K562 (cell line): Measurements from ENCODE around the gene GATM. TPM values are rescaled to one million over a fixed set of nuclear protein-coding genes. Genes with fewer than 3 reads are reported as not detected.

Source experiments
- BACH1 ChIP-seq: fragments of 200-800 bp; sonication (Bioruptor generic); IDR thresholded peaks from 2 replicates; pipeline ENCODE4 v1.6.1; 2016; ENCODE audit warnings: missing genetic modification characterization, missing compliant biosample characterization
- CHD4 ChIP-seq: fragments of 200-600 bp; sonication (generic); IDR thresholded peaks from 3 replicates; pipeline ENCODE4 v1.6.1; 2012; ENCODE audit warnings: low read depth, mild to moderate bottlenecking, mixed read lengths, low read length, inconsistent platforms; ENCODE audit not compliant: insufficient read depth, insufficient replicate concordance, poor library complexity, severe bottlenecking
- DPF2 ChIP-seq: fragments of 450-650 bp; IDR thresholded peaks from 2 replicates; pipeline ENCODE4 v1.6.1; 2016
- ELF1 ChIP-seq: fragments of 200-800 bp; sonication (Bioruptor generic); IDR thresholded peaks from 2 replicates; pipeline ENCODE4 v1.6.1; 2016; ENCODE audit warnings: missing genetic modification characterization, missing compliant biosample characterization
- GABPA ChIP-seq: fragments of 200-800 bp; sonication (Bioruptor generic); conservative IDR thresholded peaks from 2 replicates; pipeline ENCODE4 v1.6.1; 2016; ENCODE audit warnings: low read depth, missing genetic modification characterization, missing compliant biosample characterization
- HMGN3 ChIP-seq: IDR thresholded peaks from 2 replicates; pipeline ENCODE4 v1.6.1; 2011; ENCODE audit warnings: borderline replicate concordance, low read depth, mild to moderate bottlenecking, mixed read lengths, low read length; ENCODE audit not compliant: insufficient read length; ENCODE audit errors: extremely low read depth
- MAFK ChIP-seq: IDR thresholded peaks from 2 replicates; pipeline ENCODE4 v1.6.1; 2011; ENCODE audit warnings: low read length, improper control_type of control experiment
- NCOA1 ChIP-seq: fragments of 450-650 bp; IDR thresholded peaks from 2 replicates; pipeline ENCODE4 v1.6.1; 2016; ENCODE audit warnings: low read depth
- NFATC3 ChIP-seq: fragments of 450-650 bp; IDR thresholded peaks from 2 replicates; pipeline ENCODE4 v1.6.1; 2017; ENCODE audit warnings: mild to moderate bottlenecking
- POLR2AphosphoS5 ChIP-seq: IDR thresholded peaks from 2 replicates; pipeline ENCODE4 v1.6.1; 2011; ENCODE audit warnings: mild to moderate bottlenecking, low read depth, low read length, moderate library complexity; ENCODE audit not compliant: control insufficient read depth, insufficient read depth
- RB1 ChIP-seq: fragments of 450-650 bp; IDR thresholded peaks from 2 replicates; pipeline ENCODE4 v1.6.1; 2017; ENCODE audit warnings: low read depth, mild to moderate bottlenecking
- SLC30A9 ChIP-seq: fragments of 250-450 bp; sonication (Bioruptor Pico); IDR thresholded peaks from 2 replicates; pipeline ENCODE4 v1.8.0; 2022; ENCODE audit warnings: mild to moderate bottlenecking, moderate library complexity
- SMAD3 ChIP-seq: fragments of 450-650 bp; formaldehyde crosslinking; conservative IDR thresholded peaks from 2 replicates; pipeline ENCODE4 v1.4.0; 2020; ENCODE audit warnings: mild to moderate bottlenecking
- SMAD4 ChIP-seq: fragments of 250-450 bp; sonication (Bioruptor Pico); conservative IDR thresholded peaks from 2 replicates; pipeline ENCODE4 v1.8.0; 2021; ENCODE audit warnings: inconsistent platforms, mild to moderate bottlenecking, moderate library complexity
- SMARCA4 ChIP-seq: fragments of 450-650 bp; IDR thresholded peaks from 2 replicates; pipeline ENCODE4 v1.6.1; 2016
- SMARCC2 ChIP-seq: fragments of 450-650 bp; IDR thresholded peaks from 2 replicates; pipeline ENCODE4 v1.6.1; 2017; ENCODE audit warnings: antibody characterized with exemption, moderate library complexity, mild to moderate bottlenecking, low read depth
- SRSF3 ChIP-seq: fragments of 200-400 bp; formaldehyde crosslinking; IDR thresholded peaks from 2 replicates; pipeline ENCODE4 v1.6.1; 2016; ENCODE audit warnings: mild to moderate bottlenecking, low read length, moderate library complexity; ENCODE audit not compliant: insufficient read depth
- TRIM24 ChIP-seq, 2 experiments: fragments of 450-650 bp; IDR thresholded peaks; 2 replicates each; pipeline ENCODE4 v1.6.1; 2016
- UBTF ChIP-seq, 2 experiments: IDR thresholded peaks; 2 replicates each; pipeline ENCODE4 v1.6.1; 2012; ENCODE audit warnings: improper control_type of control experiment in 2 of 2, low read depth in 2 of 2, low read length in 2 of 2, borderline replicate concordance in 1 of 2
- ZBTB34 ChIP-seq: fragments of 250-450 bp; sonication (Bioruptor Pico); IDR thresholded peaks from 2 replicates; pipeline ENCODE4 v1.8.0; 2021; ENCODE audit warnings: mild to moderate bottlenecking, moderate library complexity
- ZBTB7A ChIP-seq: IDR thresholded peaks from 2 replicates; pipeline ENCODE4 v1.6.1; 2011; ENCODE audit warnings: low read depth, mild to moderate bottlenecking, low read length, moderate library complexity, borderline replicate concordance; ENCODE audit not compliant: control insufficient read depth
- ZNF124 ChIP-seq: sonication (generic); formaldehyde crosslinking; IDR thresholded peaks from 2 replicates; pipeline ENCODE4 v1.8.1; 2022; ENCODE audit warnings: missing genetic modification reagents
- ZNF140 ChIP-seq: fragments of 250-450 bp; sonication (Bioruptor Pico); IDR thresholded peaks from 2 replicates; pipeline ENCODE4 v1.8.0; 2021; ENCODE audit warnings: moderate library complexity, mild to moderate bottlenecking, inconsistent platforms
- ZNF175 ChIP-seq: fragments of 200-800 bp; sonication (Bioruptor generic); IDR thresholded peaks from 2 replicates; pipeline ENCODE4 v1.6.1; 2016; ENCODE audit warnings: low read depth, mild to moderate bottlenecking, missing genetic modification characterization, missing compliant biosample characterization
- ZNF511 ChIP-seq: sonication (generic); formaldehyde crosslinking; IDR thresholded peaks from 2 replicates; pipeline ENCODE4 v1.8.0; 2022; ENCODE audit warnings: mild to moderate bottlenecking, missing genetic modification reagents
- ZNF75A ChIP-seq: fragments of 450-650 bp; formaldehyde crosslinking; IDR thresholded peaks from 2 replicates; pipeline ENCODE4 v1.4.0; 2020; ENCODE audit warnings: mild to moderate bottlenecking
- polyA plus RNA-seq, 8 experiments: library from polyadenylated mRNA; depleted of rRNA in 4 of 8; stranded (reverse) in 5 of 8; unstranded in 3 of 8; fragments of >200 nt; fragmentation: Nextera tagmentation in 2 of 8; fragmentation: Illumina TruSeq in 1 of 8; extraction: Ambion mirVana in 2 of 8; extraction: Trizol in 1 of 8; gene quantifications; 2 replicates each; pipeline versions ENCODE4 v1.2.1 to v1.2.3, GENCODE V29; 2011 to 2014; ENCODE audit warnings: inconsistent platforms in 1 of 8, missing spikeins in 1 of 8
- total RNA-seq, 7 experiments: library from RNA; depleted of rRNA in 6 of 7; stranded (reverse); fragments of >200 nt in 6 of 7; fragmentation: Illumina TruSeq in 2 of 7; extraction: Trizol in 2 of 7; gene quantifications; 2 replicates each; pipeline versions ENCODE4 v1.2.1 to v1.2.3, GENCODE V29; 2011 to 2021; ENCODE audit warnings: low replicate concordance in 1 of 7

Gene GATM
- total and polyA plus RNA-seq, 9 of the 15 experiments (the other 6 are each of a cell fraction or from before 2014, with no cell fraction given), result 0.11 to 1.1 (median 0.65) TPM

GRCh38 chr15:45417303-45417950 lies 39.1 kb upstream of the GATM start (continued):
- no peak for TF ChIP-seq ELF1 (tag)
- no peak for TF ChIP-seq ZNF75A (CRISPR knock-in tag)
- peak; percentile 98 for TF ChIP-seq DPF2
- TF ChIP-seq SMARCA4, result peak; percentile 96
- no peak for TF ChIP-seq SRSF3
- peak; percentile 71 for TF ChIP-seq NCOA1
- no peak for TF ChIP-seq SLC30A9 (CRISPR knock-in tag)
- no peak for TF ChIP-seq UBTF (IDR thresholded peaks at IDR 0.05; ENCODE audit: borderline replicate concordance in 1 of 2, low read depth in 2 of 2, low read length in 2 of 2)
- no peak for TF ChIP-seq ZBTB7A
- no peak for TF ChIP-seq ZNF511 (CRISPR knock-in tag)
- peak; percentile 91 to 94 for TF ChIP-seq TRIM24 (IDR thresholded peaks at IDR 0.05)
- peak; percentile 72 for TF ChIP-seq HMGN3
- no peak for TF ChIP-seq ZNF124 (CRISPR knock-in tag)
- TF ChIP-seq ZNF175, result 0 out of 2 replicates have a peak, but pooled peaks have one; percentile 62
- peak; percentile 96 for TF ChIP-seq SMARCC2
- 0 out of 2 replicates have a peak, but pooled peaks have one; percentile 50 for TF ChIP-seq BACH1 (tag)
- TF ChIP-seq GABPA (tag), result 0 out of 2 replicates have a peak, but pooled peaks have one; percentile 13
- peak; percentile 75 for TF ChIP-seq MAFK
- TF ChIP-seq SMAD3, result peak; percentile 65; the same call in 1 of the 2 replicates
- TF ChIP-seq SMAD4, result peak; percentile 56
- TF ChIP-seq ZNF140 (CRISPR knock-in tag), result no peak
- TF ChIP-seq NFATC3, result peak; percentile 84
- peak; percentile 70; the same call in 1 of the 2 replicates for TF ChIP-seq POLR2AphosphoS5
- TF ChIP-seq CHD4, result no peak
- no peak for TF ChIP-seq RB1
- TF ChIP-seq ZBTB34 (CRISPR knock-in tag), result no peak
